NCI-H82 treated with DMSO at 0.1 percent for 48 hours (cell line): ENCODE data around the gene CERCAM.
"Not testable (repeated sequence)": the region's sequence is repeated elsewhere in the genome, so short reads cannot be mapped to it uniquely, and the experiment has no call there.

ENCODE experiments used
- DNase-seq: peaks from one replicate; lab custom pipeline; 2025; ENCODE audit not compliant: unreplicated experiment; lab: John Stamatoyannopoulos, UW

The CERCAM gene

DNA sequence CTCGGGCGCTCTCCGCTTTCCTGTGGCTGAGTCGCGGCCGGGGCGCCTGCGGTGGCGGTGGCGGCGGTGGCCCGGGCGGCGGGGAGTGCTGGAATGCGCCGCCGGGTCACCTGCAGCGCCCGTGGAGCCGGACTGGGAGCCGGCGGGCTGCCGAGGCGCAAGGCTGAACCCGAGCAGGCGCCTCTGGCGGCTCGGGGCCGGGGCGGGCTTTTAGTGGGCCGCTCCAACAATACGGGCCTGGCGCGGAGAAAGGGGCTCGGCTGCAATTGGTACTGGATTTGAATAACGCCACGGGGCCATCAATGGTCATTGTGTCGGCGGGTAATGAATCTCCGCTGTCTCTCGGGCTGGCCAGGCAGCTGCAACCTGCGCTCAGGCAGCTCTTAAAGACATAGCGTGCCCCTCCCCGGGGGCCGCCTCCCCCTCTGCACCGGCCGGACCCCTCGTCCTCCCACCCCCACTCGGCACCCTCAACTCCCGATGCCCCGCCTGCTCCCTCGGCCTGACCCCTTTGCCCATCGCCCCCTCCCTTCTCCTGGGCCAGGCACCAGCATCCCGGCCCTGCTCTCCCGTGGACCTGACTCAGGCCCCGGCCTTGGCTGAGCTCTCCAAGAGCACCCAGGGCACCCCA lies 27.4 kb upstream of the CERCAM start:
- DNase-seq: no peak

DNA sequence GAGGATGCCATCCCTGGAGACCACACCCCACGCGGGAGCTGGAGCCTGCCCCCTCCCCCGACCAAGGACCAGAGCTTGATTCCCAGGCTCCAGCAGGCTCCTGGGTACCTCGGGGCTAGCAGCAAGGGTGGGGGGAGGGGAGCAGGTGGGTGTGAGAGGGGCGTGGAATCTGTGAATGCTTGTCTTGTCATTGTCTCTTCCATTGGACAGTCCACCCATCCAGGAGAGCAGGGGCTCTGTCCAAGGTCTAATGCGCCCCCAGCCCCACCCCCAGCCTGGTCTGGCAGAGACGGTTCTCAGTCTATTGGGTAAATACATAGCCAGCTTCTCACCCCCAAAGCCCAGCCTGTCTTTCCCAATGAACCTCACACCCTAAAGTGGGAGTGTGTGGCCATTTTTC lies 26.7 kb upstream of the CERCAM start:
- no peak for DNase-seq

- no peak for DNase-seq
Measured at GRCh38 chr9:128394379-128395168, 26.1 kb upstream of the CERCAM start.

DNA sequence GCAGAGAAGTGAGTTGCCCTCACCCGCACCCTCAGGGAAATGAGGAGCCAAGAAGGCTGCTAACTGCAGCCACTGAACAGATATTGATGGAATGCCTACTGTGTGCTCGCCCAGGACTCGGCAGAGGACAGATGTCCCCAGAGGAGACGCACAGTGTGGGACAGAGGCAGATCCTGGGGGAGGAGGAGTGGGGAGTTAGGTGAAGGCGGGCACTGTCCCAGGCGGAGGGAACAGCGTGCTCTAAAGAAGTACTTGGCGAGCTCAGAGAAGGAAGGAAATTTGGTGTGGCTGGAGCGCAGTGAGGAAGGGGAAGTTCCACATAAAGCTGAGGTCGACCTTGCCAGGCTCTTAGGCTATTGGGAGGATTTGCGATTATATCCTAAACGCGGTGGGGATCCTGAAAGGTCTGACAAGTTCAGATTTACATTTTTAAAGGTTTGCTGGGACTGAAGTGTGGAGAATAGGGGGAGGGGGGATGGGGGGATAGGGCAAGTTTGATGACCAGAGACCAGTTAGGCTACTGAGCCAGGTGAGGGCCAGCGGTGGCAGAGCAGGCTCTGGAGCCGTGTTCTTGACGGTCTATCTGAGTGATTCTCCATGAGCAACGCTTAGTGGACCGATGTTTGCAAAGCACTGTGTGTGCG lies 23.6 kb upstream of the CERCAM start:
- no peak for DNase-seq

GRCh38 chr9:128397831-128398230 lies 22.8 kb upstream of the CERCAM start:
- DNase-seq: no peak

GRCh38 chr9:128399861-128400260 lies 20.8 kb upstream of the CERCAM start:
- no peak for DNase-seq

GRCh38 chr9:128404560-128404959 lies 16.1 kb upstream of the CERCAM start:
- DNase-seq: no peak

DNA sequence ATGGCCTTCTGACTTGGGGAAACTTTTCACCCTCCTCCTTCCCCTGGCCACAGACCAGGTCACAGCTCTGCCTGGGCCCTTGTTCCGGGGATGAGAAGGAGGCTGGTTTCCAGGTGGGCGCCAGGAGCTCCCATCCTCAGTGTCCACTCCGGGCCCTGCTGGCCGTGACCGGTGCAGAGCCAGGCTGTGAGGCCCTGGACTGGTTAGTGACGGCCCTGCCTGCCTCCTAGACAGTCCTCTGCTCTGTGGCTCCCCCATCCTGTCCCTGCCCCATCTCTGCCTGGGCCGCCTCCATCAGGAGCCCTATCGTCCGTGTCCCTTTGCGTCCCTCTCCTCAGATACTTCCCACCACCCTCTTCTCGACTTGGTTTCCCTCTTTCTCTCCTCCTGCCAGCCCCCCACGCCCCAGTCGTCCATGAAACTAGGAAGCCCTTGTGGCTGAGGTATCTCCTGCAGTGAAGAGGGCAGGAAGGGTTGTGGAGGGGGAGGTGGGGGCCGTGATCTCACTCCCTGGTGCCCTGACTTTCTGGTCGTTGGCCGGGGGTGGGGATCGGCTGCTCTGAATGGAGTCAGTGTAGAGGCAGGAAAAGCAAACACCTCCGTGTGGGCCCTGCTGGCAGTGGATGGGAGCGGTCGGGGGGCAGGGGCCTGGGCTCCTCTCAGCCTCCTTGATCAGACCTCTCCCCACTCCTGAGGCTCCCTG lies 15.4 kb upstream of the CERCAM start:
- DNase-seq: no peak

GRCh38 chr9:128405780-128406171 lies 14.9 kb upstream of the CERCAM start:
- no peak for DNase-seq

DNA sequence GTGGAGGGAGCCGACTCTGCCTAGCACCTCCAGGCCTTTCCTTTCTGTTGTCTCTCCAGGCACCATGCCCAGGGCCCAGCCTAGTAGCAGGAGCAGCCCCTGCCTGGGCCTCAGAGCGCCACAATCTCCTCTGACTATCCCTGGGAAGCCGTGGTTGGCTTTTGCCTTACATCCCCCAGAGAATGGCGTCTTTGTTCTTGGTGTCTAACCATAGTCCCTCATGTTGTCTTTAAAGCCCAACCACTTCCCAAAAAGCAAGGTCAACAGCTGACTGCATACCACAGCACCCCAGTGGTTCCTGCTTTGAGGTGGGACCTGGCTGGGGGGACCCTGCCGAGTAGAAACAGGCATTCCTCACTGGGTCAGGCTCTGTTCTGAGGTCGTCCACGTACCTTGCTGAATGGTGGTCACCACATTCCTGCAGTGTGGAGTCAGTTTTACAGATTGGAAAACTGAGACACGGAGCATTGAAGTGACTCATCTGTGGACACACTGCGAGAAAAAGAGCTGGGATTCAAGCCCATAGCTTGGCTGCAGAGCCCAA lies 13.7 kb upstream of the CERCAM start:
- no peak for DNase-seq

DNA sequence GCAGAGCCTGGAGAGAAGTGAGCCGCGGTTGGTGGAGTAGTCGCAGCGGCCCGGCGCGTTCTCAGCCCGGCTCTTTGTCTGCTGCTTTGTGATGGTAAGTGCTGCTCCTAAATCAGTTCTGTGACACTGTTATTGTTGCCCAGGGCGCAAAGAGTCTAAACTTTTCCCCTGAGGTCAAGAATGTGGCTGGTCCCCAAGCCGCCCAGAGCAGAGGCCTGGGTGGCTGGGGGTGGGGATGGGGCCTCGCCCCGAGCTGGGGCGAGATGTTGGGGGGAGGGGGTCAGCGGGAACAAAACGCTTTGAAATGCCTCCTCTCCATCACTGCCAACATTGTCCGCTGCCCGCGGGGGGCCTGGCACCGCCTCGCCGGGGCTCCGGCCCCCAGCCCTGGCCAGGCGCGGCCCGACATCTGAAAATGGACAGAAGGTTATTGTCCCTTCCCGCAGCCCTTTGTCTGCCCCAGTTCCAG lies 11.7 kb upstream of the CERCAM start:
- DNase-seq: no peak

GRCh38 chr9:128409450-128409849 lies 11.2 kb upstream of the CERCAM start:
- DNase-seq: no peak

DNA sequence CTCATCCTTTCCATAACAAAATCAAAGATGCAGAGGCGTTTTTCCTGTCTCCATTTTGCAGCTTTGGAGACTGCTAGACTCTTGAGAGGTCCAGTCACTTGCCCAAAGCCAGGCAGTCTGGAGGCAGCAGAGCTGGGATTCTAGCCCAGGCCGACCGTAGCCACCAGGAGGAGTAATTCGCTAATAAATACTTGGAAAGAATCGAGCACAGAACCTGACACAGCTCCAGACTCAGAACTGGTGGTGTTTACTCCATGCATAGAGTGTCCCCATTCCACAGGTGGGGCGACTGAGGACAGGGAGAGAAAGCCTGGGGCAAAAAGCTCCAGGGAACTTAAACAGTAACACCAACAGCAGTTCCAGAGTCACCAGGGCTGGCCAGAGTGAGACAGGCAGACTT lies 10.7 kb upstream of the CERCAM start:
- DNase-seq: no peak

GRCh38 chr9:128411364-128412119 lies 9.1 kb upstream of the CERCAM start:
- DNase-seq: no peak

DNA sequence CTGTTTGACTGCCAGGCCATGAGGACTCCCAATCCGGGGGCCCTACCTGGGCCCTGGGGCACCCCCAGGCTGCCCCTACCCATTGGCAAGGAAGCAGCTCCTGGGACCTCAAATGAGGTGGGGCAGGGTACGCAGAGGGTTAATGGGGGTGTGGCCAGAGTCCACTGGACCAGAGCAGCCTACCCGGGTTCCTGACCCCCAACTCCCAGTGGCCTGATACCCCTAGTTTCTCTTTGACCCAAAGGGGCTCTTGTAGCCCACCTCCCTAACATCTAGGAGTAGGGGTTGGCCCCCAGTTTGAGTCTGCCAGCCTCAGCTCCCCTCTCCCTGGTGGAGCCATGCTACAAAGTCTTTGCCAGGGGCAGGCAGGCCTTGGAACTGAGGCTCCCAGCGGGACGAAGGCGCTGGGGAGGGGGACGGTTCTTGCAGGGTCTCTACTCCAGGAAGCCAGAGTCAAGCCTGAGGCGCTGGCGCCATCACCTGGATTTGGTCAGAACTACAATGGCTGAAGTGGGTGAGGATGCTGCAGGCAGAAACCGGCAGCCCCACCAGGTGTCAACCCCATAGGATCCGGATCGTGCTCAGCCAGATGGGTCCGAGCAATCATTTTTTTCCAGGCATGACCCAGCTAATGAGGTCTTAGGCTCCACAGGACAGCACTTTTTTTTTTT lies 8.4 kb upstream of the CERCAM start:
- DNase-seq: peak; percentile 58

DNA sequence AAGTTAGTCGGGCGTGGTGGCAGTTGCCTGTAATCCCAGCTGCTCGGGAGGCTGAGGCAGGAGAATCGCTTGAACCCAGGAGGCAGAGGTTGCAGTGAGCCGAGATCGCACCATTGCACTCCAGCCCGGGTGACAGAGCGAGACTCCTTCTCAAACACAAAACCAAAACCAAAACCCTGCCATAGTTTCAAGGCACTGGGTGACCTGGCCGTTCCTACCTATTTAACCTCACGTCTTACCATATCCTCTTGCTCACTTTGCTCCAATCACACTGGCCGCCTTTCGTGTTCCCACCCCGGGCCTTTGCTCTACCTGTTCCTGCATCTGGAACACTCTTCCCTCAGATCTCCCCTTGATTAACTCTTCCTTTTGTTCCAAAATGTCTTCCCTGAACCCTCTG lies 6.9 kb upstream of the CERCAM start:
- not testable (repeated sequence) for DNase-seq

GRCh38 chr9:128414461-128414860 lies 6.2 kb upstream of the CERCAM start:
- DNase-seq: no peak

DNA sequence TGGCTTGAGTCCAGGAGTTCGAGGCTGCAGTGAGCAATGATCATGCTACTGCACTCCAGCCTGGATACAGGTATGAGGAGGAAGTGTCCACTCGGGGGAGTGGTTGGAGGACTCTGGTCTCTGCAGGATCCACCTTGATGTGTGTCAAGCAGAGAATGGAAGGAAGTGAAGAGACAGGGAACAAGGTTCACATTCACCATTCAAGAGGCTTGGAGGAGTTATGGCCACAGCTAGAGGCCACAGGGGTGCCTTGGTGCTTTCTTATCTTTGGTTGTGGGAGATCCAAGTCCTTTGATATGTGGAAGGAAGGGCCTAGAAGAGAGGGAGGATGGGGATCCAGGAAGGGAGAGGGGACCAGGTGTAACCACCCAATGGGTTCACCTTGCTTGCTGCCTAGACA lies 5.4 kb upstream of the CERCAM start:
- no peak for DNase-seq

- no peak for DNase-seq
Measured at GRCh38 chr9:128416014-128416413, 4.6 kb upstream of the CERCAM start.

- no peak for DNase-seq
Measured at GRCh38 chr9:128416432-128417019, 4.1 kb upstream of the CERCAM start.
